HepG2 (cell line): ENCODE measurements around the gene BLCAP. TPM values are rescaled to one million over a fixed set of nuclear protein-coding genes. Genes with fewer than 3 reads are reported as not detected.

Experiments
- CC2D1A ChIP-seq: sonication (generic); formaldehyde crosslinking; IDR thresholded peaks from 2 replicates; pipeline ENCODE4 v1.8.1; 2023; ENCODE audit warnings: mild to moderate bottlenecking, missing genetic modification reagents
- CSRNP1 ChIP-seq: sonication (generic); formaldehyde crosslinking; IDR thresholded peaks from 2 replicates; pipeline ENCODE4 v1.8.1; 2023; ENCODE audit warnings: mild to moderate bottlenecking, missing genetic modification reagents
- GLI4 ChIP-seq: sonication (generic); formaldehyde crosslinking; IDR thresholded peaks from 2 replicates; pipeline ENCODE4 v1.5.1; 2020; ENCODE audit warnings: missing genetic modification reagents, mild to moderate bottlenecking, moderate library complexity, borderline replicate concordance
- HOXA3 ChIP-seq: sonication (generic); formaldehyde crosslinking; IDR thresholded peaks from 2 replicates; pipeline ENCODE4 v1.5.0; 2020; ENCODE audit warnings: missing genetic modification reagents
- KDM4B ChIP-seq: sonication (generic); formaldehyde crosslinking; IDR thresholded peaks from 2 replicates; pipeline ENCODE4 v1.4.0; 2020; ENCODE audit warnings: missing genetic modification reagents
- MEF2D ChIP-seq: sonication (generic); formaldehyde crosslinking; IDR thresholded peaks from 2 replicates; pipeline ENCODE4 v1.5.1; 2020; ENCODE audit warnings: mild to moderate bottlenecking, missing genetic modification reagents
- MYNN ChIP-seq: sonication (generic); formaldehyde crosslinking; IDR thresholded peaks from 2 replicates; pipeline ENCODE4 v1.4.0; 2020; ENCODE audit warnings: mild to moderate bottlenecking, low read depth, missing genetic modification reagents
- NR2F1 ChIP-seq, 2 experiments: fragments of 450-650 bp in 1 of 2; formaldehyde crosslinking in 1 of 2; IDR thresholded peaks; 2 replicates each; pipeline versions ENCODE4 v1.5.0 to v1.6.1; 2016 to 2020; ENCODE audit warnings: mild to moderate bottlenecking in 1 of 2, missing compliant biosample characterization in 1 of 2, missing genetic modification reagents in 1 of 2, moderate library complexity in 1 of 2
- PCBP2 ChIP-seq: fragments of 200-400 bp; formaldehyde crosslinking; optimal IDR thresholded peaks from 2 replicates; pipeline ENCODE3; 2018; ENCODE audit warnings: low read length, low read depth; ENCODE audit not compliant: poor library complexity, severe bottlenecking
- RXRA ChIP-seq: sonication (generic); formaldehyde crosslinking; IDR thresholded peaks from 2 replicates; pipeline ENCODE4 v1.5.1; 2020; ENCODE audit warnings: missing genetic modification reagents
- TGIF2 ChIP-seq: IDR thresholded peaks from 2 replicates; pipeline ENCODE4 v1.6.1; 2016; ENCODE audit warnings: control low read depth, missing compliant biosample characterization
- U2AF2 ChIP-seq: fragments of 200-400 bp; formaldehyde crosslinking; IDR thresholded peaks from 2 replicates; pipeline ENCODE4 v1.6.1; 2017; ENCODE audit warnings: low read depth, mild to moderate bottlenecking, low read length
- ZBTB4 ChIP-seq: sonication (generic); formaldehyde crosslinking; IDR thresholded peaks from 2 replicates; pipeline ENCODE4 v1.4.0; 2020; ENCODE audit warnings: missing genetic modification reagents, mild to moderate bottlenecking, borderline replicate concordance
- ZNF180 ChIP-seq: sonication (generic); formaldehyde crosslinking; IDR thresholded peaks from 2 replicates; pipeline ENCODE4 v1.4.0; 2020; ENCODE audit warnings: low read depth, missing genetic modification reagents, borderline replicate concordance
- ZNF20 ChIP-seq: sonication (generic); formaldehyde crosslinking; IDR thresholded peaks from 2 replicates; pipeline ENCODE4 v1.4.0; 2020; ENCODE audit warnings: mild to moderate bottlenecking, moderate library complexity, missing genetic modification reagents
- ZNF605 ChIP-seq: sonication (generic); formaldehyde crosslinking; IDR thresholded peaks from 2 replicates; pipeline ENCODE4 v1.8.0; 2022; ENCODE audit warnings: mild to moderate bottlenecking, missing genetic modification reagents
- ZNF710 ChIP-seq: sonication (generic); formaldehyde crosslinking; IDR thresholded peaks from 2 replicates; pipeline ENCODE4 v1.5.0; 2020; ENCODE audit warnings: mild to moderate bottlenecking, missing genetic modification reagents, borderline replicate concordance
- ZNF800 ChIP-seq: sonication (generic); formaldehyde crosslinking; IDR thresholded peaks from 2 replicates; pipeline ENCODE4 v1.4.0; 2020; ENCODE audit warnings: missing genetic modification reagents
- ZNF891 ChIP-seq: sonication (generic); formaldehyde crosslinking; IDR thresholded peaks from 2 replicates; pipeline ENCODE4 v1.5.0; 2020; ENCODE audit warnings: mild to moderate bottlenecking, missing genetic modification reagents
- polyA plus RNA-seq, 8 experiments: library from polyadenylated mRNA; depleted of rRNA in 3 of 8; stranded (reverse) in 7 of 8; unstranded in 1 of 8; fragments of >200 nt; fragmentation: Illumina TruSeq in 4 of 8; extraction: Trizol in 4 of 8; gene quantifications; 2 replicates each; pipeline versions ENCODE4 v1.2.1 to v1.2.3, GENCODE V29; 2011 to 2016; ENCODE audit warnings: low read depth in 4 of 8, missing spikeins in 1 of 8, mixed read lengths in 1 of 8; ENCODE audit not compliant: insufficient read depth in 1 of 8
- total RNA-seq, 5 experiments: library from RNA; depleted of rRNA; stranded (reverse); fragments of >200 nt; fragmentation: Illumina TruSeq; extraction: Trizol; gene quantifications; 2 replicates each; pipeline ENCODE4 v1.2.3, GENCODE V29; 2016; ENCODE audit warnings: low read depth in 1 of 5

BLCAP gene
- total and polyA plus RNA-seq, 2 of the 13 experiments (the other 11 are each of a cell fraction or from before 2014, with no cell fraction given), result 52.4 to 86.8 TPM

GRCh38 chr20:37527638-37528445 is at the start of gene BLCAP (continued):
- 0 out of 2 replicates have a peak, but pooled peaks have one; percentile 70 for TF ChIP-seq ZBTB4
- TF ChIP-seq CC2D1A (CRISPR knock-in tag), result no peak
- no peak; the same call in 1 of the 2 replicates for TF ChIP-seq ZNF180 (CRISPR knock-in tag)
- 0 out of 2 replicates have a peak, but pooled peaks have one; percentile 36 for TF ChIP-seq ZNF20 (CRISPR knock-in tag)
- TF ChIP-seq U2AF2, result no peak
- TF ChIP-seq ZNF605 (CRISPR knock-in tag), result peak; percentile 89; the same call in 1 of the 2 replicates
- peak; percentile 94 for TF ChIP-seq TGIF2 (CRISPR knock-in tag)
- TF ChIP-seq KDM4B (CRISPR knock-in tag), result peak; percentile 55; the same call in 1 of the 2 replicates
- no peak for TF ChIP-seq GLI4 (CRISPR knock-in tag)
- peak; percentile 60 for TF ChIP-seq ZNF710
- no peak for TF ChIP-seq ZNF800 (CRISPR knock-in tag)
- TF ChIP-seq MYNN (CRISPR knock-in tag), result no peak
- TF ChIP-seq ZNF891, result peak; percentile 88
- TF ChIP-seq NR2F1 (CRISPR knock-in tag; IDR thresholded peaks at IDR 0.05), result peak; percentile 8 to 35; a peak in 3 of 4 replicates
- peak; percentile 90 for TF ChIP-seq MEF2D (CRISPR knock-in tag)
- TF ChIP-seq CSRNP1, result peak; percentile 98
- TF ChIP-seq RXRA (CRISPR knock-in tag), result peak; percentile 52
- TF ChIP-seq PCBP2, result no peak
- TF ChIP-seq HOXA3 (CRISPR knock-in tag), result peak; percentile 81
